HG03196 (cell line): Measurements from ENCODE around the gene BCL2L13.
"Not testable (repeated sequence)": the region's sequence is repeated elsewhere in the genome, so short reads cannot be mapped to it uniquely, and the experiment has no call there.

Experiments
- ATAC-seq: cut with Tn5 transposase; IDR thresholded peaks from one replicate; pipeline ENCODE4 v1.9.1; 2021; ENCODE audit not compliant: unreplicated experiment

Gene BCL2L13

DNA sequence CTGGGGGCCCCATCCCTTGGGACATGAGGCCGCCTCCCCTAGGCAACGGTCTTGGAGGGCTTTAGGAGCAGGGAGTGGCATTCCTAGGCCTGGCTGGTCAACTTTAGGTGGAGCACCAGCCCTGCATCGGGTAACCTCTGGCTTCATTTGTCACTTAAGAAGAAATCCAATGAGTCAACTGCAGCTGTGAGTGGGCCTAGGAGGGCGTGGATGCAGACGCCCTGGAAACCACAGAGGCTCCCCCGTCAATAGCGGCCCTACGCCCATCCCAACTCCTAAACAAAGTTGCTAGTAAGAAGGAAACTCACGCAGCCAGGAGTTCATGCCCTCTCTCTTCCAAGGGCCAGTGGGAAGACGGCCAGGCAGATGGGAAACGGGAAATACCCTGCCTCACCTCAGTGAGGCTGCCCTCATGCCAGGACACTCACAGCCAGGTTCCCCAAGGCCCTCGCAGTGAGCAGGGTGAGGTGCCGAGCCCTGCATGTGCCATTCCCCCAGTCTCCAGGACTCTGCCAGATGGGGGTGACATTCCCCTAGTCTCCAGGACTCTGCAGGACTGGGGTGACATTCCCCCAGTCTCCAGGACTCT, 114.9 kb downstream of the BCL2L13 start:
- no peak for ATAC-seq

DNA sequence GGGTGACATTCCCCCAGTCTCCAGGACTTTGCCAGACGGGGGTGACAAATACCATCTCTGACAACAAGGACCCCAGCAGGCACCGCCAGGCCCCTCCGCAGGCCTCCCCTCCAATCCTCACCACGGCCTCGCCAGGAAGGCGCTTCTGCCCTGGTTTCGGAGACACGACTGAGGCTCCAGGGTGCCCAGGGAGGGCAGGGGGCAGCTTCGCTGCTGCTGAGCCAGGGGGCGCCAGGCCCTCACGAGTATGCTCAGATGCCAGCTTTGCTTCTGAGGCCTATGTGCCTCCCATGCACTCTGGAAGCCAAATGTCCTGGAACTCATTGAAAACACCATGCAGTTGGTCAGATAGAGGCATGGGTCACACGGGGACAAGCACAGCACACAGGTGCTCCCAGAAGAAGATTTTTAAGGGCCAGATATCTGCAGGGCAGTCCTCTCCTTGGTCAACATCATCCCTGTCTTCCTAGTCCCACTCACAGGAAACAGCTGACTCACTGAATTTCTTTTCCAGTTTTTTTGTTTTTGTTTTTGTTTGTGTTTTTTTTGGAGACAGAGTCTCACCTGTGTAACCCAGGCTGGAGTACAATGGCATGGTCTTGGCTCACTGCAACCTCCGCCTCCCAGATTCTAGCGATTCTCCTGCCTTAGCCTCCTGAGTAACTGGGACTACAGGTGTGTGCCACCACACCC, 115.8 kb downstream of the BCL2L13 start:
- no peak for ATAC-seq

DNA sequence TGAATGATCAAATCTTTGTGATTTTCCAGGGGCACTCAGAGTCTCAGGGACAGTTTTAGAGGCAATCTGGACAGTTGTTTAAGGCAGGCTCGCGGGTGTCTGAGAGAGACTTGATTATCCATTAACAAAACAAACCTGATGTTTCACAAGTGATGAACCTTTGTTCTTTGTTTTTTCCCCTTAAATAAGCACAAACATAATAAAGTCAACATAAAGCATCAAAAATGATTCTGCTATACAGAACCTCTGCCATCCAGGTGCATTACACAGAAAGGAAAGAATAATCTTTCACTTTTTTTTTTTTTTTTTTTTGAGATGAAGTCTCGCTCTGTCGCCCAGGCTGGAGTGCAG, 122.6 kb downstream of the BCL2L13 start:
- ATAC-seq: no peak

DNA sequence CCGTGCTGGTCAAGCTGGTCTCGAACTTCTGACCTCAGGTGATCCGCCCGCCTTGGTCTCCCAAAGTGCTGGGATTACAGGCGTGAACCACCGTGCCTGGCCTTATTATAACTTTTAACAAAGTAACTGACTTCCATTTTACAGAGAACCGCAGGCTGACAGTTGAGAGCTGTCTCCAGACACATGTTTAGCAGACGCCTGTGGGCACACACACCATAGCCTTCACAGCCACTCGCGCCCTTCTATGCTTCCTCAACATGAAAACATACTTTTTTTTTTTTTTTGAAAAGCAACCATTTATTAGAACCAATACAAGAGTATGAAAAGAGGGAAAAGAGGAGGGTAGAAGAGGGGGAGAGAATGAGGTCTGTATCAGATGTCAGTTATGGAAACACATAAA, 124.9 kb downstream of the BCL2L13 start:
- not testable (repeated sequence) for ATAC-seq

DNA sequence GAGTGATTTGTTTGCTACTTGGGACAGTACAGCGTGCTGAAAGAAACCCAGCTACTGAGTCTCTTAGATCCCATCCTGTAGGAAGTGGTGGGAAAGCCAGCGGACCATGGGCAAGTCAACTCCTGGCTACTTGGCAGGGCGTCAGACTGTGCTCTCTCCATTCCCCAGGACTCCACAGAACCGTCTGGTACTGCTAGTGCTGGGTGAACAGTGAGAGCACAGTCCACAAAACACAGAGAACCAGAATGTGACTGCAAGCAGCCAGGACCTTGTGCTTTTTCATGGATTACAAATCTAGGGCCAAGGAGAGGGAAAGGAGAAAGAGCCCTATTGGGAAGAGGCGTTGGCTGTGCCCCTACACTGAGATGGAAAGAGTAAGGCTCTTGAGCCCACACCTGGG, 125.5 kb downstream of the BCL2L13 start:
- no peak for ATAC-seq

DNA sequence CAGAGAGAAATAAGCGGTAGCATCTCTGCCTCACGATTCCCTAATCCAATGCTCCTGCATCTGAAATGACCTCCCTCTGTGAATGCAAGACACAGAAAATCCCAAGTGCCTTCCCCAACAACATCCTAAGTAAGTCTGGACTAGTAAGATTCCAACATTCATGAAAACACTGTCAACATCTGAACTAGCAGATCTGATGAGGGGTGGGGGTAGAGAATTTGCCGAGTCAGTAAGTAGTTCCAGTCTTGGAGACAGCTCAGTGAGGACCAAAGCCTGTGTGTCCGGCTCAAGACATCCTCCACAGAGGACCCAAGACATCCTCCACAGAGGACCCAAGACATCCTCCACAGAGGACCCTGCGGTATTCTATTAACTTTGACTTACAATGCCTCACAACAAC, 126.3 kb downstream of the BCL2L13 start:
- not testable (repeated sequence) for ATAC-seq

DNA sequence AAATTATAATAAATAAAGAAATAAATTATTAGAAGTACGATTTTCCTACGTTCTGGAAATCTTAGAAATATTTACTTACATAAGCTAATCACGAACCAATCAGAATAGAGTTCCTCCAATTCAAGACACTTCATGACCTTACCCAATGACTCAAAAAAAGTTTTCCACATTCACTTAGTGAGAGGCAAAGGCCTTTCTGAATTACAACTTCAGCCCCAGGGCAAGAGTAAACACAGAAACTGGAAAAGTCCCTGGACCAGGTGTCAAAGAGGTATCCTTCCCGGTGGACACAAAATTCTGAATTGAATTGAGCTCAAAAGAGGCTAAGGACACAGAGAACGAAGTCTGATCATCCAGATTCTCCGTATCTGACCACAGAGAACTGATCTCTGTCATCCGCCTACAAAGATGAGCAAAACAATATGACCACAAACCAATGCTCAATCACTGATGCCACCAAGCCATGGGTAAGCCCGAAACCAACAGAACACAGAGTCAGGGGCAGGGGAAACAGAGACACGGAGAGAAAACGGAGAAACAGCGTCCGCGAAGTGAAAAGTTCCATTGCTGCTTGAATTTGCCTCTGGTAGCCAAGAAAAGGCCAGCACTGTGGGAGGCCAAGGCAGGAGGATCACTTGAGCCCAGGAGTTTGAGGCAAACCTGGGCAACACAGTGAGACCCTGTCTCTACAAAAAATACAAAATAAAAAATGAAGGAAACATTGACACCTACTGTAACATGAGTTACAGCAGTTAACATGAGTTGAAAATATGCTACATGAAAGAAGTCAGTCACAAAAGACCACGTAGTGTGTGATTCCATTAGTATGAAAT, 128.9 kb downstream of the BCL2L13 start:
- ATAC-seq: peak; percentile 59

DNA sequence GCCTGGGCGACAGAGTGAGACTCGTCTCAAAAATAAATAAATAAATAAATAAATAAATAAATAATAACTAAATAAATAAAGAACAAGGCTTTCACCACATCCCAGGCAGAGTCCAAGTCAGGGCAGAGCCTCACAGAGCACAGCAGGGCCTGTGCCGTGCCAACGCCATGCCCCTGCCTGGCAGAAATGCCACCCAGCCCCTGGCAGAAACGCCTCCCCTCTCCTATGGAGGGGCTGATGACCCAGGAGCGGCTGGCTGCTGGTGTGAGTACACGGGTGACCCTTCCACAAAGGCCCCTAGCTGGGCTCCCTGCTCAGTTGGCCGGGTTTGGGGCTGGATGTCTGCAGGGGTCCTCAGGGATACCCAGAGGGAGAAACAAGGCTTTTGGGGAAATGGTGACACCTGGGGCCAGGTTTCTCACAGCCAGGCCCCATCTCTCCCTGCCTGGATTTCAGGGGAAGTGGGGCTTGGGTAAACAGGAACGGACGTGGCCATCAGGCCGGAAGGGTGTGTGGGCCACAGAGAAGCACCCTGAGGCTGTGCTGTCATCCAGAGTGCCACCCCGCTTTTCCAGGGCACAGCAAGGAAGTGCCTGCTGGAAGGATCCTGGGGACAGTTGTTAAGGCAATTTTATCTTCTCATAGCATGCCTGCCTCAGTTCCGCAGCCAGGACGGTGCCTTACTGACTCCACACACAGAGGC, 130.6 kb downstream of the BCL2L13 start:
- ATAC-seq: no peak

DNA sequence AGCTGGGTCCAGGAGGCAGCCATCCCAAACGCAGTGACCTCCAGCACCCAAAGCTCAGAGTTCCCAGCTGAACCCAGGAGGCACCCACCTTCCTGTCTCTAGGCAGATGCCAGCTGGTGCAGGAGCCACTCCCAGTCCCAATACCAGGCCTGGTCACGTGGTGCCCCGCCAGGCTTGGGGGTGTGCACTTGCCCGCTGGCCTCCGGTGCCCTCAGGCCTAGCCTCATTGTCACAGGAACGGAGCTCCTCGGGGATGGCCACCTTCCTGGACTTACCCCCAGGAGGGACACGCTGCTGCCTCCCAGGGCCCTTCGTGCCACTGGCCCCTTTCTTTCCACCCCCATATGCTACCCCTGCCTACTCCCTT, 131.1 kb downstream of the BCL2L13 start:
- ATAC-seq: no peak

DNA sequence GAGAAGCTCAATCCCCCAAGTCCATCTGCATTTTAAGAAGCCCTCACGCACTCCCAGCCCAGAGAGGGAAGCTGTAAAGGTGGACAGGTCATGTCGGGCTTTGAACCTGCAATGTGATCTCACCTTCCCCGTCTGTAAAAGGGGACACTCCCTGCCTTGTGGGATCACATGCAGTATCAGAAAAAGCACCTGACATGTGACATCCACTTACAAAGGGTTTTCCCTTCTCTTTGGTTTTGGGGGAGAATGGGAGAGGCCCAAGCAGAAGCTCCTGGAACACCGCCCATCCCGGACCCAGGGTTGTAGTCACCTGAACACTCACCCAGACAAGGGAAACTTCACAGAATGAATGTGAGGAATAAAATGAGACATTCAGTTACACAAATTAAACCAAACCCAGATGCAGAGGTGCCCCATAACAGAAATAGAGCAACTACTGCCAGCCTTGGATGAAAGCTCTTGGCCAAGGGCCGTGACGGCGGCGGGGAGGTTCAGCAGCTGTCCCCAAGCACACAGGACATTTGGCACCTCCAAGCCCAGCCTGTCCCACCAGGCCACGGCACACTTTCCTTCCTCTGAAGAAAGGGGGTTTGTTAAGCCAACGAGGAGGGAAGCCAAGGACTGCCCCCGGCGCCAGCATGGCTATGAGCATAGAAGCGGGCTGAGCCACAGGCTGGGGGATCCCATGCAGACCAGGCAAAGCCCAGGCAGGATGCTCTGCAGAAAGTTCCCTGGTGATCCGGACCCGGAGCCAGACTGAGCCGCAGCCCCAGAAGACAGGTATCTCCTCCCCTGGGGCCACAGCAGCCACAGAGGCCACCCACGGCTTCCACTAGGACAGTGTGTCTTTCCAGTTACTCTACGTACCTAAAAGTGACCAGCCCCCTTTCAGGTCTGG, 131.9 kb downstream of the BCL2L13 start:
- ATAC-seq: no peak

DNA sequence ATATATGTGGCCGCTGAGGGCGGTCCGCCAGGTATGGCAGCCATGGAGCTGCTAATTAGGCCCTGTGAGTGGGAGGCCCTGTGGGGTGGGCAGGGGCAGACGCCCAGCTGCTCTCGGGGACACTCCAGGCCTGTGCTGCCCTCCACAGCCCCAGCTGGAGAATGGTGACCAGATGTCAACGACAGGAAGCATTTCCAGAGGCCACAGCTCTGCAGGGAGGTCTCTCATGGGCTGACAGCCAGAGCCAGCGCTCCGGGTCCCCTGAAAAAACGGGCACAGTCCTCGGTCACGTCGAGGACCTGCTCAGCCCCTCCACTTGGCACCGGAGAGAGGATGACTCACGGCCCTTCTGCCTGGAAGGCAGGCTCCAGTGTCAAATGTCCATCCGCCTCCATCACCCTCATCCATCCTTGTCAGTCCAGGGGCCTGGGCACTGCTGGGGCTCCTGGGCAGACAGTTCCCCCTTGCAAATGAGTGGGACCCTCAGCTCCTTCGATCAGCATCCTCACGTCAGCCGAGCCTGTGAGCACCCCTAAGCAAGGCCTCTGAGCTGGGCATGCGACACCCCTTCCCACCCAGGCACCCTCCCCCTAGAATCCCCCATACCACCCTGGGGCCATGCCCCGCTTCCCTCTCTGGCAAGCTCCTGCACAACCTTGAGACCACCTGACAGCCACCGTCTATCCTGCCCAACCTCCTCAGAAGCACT, 133.8 kb downstream of the BCL2L13 start:
- ATAC-seq: no peak

DNA sequence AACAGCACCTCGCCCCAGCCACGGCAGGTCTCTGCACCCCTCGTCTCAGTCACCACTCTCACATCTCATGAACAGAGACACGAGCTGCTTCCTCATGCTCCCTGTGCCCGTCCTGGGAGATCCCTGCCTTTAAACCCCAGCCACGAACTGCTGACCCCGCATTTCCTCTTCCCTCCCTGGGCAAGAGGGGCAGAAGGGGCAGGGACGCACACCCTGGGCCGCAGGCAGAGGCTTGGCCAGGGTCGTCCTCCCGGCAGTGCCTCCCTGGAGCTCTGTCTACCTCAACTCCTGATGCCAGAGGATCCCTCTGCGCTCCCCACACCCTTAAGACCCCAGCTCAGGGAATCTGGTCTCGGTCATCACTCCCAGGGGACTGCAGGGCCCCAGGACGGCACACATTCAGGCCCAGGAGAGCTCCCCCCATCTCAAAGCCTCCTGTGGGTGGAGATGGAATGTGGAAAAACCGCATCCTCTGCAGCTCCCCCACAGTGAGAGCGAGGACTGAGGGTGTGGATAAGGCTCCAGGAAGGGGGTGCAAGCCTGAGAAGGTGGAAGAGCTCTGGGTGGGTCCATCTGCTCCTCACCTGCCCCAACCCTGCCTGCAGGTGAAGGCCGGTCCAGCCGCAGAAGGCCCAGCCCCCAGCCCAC, 134.5 kb downstream of the BCL2L13 start:
- ATAC-seq: no peak

DNA sequence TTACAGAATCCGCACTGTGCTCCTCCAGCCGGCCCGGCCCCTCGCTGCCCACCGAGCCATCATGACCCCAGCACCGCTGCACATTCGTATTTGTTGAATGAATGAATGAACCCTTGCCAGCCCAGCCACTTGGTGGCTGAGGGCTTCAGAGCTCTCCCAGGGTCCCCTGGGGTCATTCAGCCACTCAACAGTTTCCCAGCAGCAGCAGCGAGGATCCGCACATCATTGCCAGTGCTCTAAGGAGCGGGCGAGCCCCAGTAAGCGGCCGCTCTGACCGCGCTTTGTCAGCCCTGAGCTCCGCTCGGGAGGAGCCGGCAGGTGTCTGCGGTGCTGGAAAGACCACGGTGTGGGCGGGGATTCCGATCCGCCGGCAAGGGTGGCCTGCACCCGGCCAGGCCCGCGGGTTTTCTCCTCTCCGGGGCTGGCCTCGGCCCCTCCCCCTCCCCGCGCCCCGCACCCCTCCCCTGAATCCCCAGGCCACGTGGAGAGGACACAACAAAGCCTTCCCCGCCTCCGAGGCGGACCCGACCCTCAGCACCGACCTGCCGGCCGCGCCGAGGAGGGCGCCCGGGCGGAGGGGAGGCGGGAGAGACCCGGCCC, 135.1 kb downstream of the BCL2L13 start:
- no peak for ATAC-seq

DNA sequence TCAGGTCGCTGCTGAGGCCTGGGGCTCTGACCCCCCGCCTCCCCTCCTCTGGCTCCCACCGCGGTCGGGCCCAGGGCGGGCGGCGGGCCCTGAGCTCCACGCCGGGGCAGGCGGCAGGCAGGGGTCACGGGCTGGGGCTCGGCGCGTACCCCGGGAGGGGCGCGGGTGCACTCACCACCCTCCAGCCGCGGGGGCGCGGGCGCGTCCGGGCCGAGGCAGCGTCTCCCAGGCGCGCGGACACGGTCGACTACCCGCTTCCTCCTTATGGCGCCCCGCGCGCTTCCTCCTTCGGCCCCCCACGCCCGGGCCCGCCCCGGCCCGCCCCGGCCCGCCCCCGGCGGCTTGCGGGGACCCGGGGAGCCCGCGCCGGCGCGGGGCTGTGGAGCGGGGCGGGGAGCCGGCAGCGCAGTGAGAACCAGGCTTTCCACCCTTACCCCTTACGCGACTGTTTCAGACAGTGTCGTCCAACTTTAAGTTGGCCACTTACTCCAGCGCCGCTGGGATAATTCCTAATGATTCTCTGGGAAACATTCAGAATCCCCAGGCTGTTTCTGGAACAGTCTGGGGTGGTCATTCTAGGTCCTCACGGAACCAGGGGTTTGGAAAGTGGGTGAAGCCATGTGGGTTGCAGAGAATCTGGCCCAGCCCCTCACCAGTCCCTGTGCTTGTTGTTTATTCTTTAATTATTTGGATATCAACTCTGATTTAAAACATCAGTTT, 135.8 kb downstream of the BCL2L13 start, which contains the start of gene BID:
TSS of gene BID (minus strand) at position 264 of the 720 bp plus-strand sequence. CDS start 24,353 bp downstream, outside the sequence.
- no peak for ATAC-seq

DNA sequence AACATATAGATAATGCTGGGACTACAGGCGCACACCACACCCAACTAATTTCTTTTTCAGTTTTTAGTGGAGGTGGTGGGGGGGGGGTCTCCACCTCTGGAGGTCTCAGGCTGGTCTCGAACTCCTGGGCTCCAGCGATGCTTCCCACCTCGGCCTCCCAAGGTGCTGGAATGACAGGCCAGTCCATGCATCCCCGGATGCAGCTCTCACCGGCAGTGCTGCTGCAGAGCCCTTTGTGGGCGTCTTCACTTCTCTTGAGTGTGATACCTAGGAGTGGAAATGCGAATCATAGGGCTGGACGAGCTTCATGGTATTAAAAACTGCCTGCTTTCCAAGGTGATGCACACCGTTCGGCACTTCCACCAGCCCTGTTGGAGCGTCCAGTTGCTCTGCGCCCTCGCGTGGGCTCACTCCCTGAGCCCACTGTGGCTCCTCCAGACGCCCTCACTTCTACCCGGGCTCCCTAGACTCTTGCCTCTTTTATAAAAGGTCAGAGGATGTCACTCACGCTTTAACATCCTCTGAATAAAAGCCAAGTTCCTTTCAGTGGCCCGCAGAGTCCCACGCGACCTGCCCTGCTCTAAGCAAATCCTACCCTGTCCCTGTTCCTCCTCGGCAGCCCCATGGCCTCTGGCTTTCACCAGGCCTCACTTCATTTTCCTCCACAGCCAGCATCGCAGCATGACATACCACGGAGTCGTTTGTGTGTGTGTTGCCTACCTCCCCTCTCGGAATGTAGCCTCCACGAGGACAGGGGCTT, 136.5 kb downstream of the BCL2L13 start:
- no peak for ATAC-seq

DNA sequence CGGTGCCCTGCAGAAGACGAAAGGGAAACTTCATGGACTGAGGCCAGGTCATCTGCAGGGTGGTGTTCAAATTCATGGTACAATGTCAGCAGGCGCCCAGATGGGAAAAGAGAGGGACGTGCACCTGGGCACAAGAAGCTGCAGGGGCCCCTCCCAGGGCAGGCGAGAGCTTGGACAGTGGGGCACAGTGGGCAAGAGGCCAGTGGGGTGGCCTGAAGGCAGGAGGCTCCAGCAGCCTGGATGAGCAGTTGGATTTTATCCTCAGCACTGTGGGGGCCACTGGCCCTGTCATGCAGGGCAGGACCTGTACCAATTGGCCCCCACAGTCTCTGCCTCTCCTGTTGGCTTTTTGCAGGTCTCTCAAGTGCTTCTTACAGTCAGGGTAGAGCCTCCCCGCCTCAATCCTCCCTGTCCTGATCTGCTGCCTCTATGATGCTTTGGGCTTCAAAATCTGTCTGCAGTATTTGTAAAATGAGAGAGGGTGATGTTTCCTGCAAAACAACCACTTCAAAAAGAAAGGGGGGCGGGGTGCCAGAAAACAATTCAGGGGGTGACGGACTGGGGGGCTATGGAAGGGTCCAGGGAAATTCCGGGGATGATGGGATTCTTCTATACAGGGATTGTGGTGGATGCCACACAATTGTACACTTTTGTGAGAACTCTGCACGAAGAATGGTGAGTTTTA, 137.4 kb downstream of the BCL2L13 start:
- no peak for ATAC-seq
